GM21737 (cell line): ENCODE data around the gene ITM2C.

Source experiments
- ATAC-seq: cut with Tn5 transposase; IDR thresholded peaks from one replicate; pipeline ENCODE4 v1.9.1; 2021; ENCODE audit warnings: mild to moderate bottlenecking, moderate library complexity; ENCODE audit not compliant: unreplicated experiment

Gene ITM2C

DNA sequence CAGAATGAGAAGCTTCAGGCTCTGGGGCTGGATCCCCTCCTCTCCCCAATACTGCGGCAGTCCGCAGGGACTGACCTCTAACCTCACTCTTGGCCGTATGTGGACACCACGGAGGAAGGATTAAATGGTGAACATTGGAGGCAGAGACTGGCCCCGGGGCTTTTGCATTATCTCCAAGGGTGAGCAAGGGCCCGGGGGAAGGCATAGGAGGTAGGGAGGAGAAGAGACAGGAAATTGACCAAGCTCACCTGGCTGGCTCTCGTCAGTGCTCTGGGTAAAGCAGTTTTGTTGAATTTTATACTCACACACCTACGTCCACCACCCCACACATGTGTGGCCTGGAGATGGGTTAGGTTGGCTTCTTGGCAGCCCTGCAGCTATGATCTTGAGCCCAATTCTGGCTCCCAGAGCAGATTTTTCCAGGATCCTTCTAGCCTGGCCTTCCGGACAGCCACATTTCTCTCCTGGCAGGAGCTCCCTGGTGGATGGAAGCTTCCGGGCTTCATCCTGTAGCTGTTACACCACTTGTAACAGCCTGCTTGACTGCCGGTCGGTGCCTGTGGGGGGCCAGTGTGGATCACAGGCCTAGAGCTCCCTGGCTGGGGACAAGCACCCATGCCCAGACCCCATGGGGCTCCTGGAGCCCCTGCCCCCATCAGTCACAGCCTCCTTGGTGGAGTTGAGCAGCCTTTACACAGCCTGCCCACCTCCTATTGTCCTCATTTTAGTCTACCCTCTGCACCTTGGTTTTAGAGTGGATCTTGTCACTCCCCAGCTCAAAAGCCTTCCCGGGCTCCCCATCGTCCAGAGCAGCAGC, 7.6 kb downstream of the ITM2C start:
- no peak for ATAC-seq

GRCh38 chr2:230872968-230873660, 8.4 kb downstream of the ITM2C start:
- peak; percentile 54 for ATAC-seq

- peak; percentile 61 for ATAC-seq
Measured at GRCh38 chr2:230873661-230874401, 9.1 kb downstream of the ITM2C start.

DNA sequence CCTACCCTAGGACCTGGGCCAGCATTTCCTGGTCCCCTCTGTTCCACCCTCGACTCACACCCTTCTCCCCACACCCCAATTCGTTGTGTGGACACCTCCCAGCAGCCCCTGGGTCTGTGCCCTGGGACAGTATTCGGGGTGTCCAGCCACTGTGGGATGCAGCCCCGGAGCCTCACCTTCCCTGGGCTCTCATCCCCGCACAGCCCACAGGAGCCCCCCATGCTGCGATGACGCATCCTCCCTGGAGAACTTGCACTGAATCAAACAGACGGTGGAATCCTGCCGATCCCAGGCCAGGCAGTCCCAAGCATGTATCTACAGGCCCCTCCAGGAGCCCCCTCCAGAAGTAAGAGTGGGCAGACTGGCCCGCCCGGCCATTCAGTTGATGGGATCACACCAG, 9.7 kb downstream of the ITM2C start:
- ATAC-seq = no peak

GRCh38 chr2:230874876-230875275, 10.1 kb downstream of the ITM2C start:
- no peak for ATAC-seq

DNA sequence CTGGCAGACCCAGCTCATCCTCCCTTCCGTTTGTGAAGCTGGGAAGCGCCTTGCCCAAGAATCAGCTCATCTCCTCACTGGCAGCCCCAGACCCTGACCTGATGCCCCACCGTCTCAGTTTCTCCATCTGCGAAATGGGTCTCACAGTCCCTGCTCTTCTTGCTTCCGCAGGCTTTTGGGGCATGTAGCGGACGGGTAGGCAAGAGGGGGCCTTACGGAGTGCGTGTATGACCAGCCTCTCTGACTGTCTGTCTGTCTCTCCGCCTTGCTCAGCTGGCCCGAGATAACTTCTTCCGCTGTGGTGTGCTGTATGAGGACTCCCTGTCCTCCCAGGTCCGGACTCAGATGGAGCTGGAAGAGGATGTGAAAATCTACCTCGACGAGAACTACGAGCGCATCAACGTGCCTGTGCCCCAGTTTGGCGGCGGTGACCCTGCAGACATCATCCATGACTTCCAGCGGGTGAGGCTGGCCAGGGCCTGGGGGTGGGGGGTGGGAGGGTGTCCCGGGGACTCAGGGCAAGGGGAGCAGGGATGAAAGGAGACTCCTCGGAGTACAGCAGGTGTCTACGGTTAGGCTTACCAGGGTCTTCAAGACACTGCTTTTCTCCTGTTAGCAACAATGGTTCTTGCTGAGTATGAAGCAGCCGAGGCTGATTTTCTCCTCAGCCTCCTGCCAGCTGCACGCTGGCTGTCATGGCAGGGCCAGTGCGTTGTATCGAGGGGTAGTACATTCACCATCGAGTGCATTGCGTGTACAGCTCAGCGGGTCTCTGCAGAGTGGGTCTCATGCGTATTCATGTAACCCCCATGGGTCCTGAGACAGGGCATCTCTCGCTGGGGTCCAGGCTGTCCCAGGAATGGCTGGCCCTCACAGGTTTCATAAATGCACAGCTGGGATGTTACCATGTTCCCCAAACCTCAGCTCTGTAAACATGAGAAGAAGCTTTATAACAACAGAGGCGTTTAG, 10.9 kb downstream of the ITM2C start:
- ATAC-seq = no peak

DNA sequence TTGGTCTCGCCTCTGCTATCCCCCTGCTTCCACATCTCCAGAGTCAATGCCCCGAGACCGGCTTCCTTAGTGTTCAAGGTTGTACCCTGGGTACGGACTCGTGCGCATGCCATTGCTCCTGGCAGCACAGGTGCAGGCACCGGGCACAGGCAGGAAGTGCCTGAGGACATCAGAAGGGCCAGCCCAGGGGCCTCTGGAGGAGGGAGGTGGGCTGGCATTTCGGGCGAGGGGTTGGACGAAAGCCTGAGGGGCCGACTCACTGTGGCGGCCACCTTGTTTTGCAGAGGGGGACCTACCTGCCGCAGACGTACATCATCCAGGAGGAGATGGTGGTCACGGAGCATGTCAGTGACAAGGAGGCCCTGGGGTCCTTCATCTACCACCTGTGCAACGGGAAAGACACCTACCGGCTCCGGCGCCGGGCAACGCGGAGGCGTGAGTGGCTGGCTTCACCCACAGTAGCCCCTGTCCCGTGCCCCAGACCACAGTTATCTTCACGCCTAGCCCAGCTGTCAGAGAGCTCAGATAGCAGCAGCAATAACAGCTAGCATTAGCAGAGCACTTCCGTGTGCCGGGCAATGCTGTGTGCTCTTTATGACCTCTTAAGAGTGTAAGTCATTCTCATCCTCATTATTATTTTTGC, 12.5 kb downstream of the ITM2C start:
- ATAC-seq = no peak

- no peak for ATAC-seq
Measured at GRCh38 chr2:230877759-230878598, 13.2 kb downstream of the ITM2C start.

- no peak for ATAC-seq
Measured at GRCh38 chr2:230878599-230879188, 14.0 kb downstream of the ITM2C start.

GRCh38 chr2:230879271-230879882, 14.6 kb downstream of the ITM2C start:
- ATAC-seq = no peak

DNA sequence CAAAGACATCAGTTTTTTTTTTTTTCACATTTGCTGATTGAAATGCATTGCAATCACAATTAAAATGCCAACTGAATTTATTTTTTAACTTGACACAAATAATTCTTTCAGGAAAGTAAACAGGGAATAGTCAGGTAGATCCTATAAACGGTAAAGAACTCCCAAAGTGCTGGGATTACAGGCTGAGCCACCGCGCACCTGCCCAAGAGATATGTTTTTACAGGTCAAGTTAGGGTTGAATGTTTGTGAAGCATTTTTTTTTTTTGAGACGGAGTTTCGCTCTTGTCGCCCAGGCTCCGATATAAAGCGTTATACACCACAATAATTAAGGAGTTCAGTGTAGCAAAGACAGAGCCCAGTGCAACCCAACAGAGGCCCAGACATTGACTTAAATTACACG, 15.1 kb downstream of the ITM2C start:
- ATAC-seq = no peak

DNA sequence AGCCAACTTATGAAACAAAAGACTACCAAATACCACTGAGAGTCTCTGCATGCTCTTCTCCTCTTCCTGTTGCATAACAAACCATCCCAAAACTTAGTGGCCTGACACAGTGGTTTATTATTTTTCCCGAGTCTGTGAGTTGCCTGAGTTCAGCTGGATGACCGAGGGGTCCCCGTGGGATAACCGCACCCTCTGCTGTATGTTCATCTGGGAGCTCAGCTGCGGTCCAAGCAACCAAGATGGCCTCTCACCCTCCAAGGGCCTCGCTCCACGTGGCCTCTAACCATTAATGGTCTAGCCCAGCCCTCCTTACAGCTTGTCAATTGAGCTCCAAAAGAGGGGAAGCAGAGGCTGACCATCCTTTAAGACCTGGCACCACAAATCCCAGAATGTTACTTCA, 17.1 kb downstream of the ITM2C start:
- ATAC-seq = no peak

DNA sequence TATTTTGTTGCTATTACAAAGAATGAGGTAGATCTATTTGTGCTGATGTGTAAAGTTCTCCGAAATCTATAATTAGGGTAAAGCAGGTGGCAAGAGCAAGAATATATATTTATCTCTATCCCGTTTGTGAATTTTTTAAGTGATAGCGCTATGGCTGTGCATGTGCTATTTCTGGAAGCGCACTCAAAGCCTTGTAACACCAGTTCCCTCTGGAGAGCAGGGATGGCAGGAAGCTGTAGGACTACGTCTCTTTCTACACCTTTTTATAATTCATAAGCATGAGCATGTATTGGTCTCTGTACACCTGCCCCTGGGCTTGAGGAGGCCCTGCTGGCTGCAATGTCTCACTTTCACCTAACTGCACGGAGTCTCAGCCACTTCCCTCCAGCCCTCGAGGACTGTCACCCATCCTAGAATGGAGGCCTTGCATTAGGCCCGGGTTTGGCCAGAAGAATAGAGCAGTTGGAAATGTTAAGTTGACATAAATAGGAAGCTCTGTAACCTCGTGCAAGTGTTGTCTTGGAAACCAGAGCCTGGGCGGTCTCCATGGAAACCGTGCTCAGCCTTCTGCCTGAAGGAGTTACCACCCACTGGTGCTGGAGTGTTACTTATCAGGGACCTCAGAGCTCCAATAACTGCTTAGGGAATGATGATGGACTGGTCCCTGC, 20.9 kb downstream of the ITM2C start:
- no peak for ATAC-seq

DNA sequence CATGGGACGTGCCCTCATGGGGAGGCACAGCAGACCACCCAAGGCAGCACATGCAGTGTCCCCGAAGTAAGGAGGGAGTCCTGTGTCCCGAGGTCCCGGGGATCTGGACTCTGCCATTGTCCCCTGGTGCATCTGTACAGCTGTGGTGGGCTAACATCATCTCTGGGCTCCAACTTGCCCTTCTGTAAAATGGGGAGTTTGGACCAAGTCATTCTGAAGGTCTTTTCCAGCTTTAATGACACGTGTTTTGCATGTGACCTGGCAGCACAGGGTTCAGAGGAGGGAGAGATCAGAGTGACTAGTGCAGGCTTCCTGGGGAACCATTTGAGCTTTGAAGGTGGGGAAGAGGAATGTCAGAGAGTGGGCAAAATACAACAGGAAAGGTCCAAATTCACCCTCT, 21.5 kb downstream of the ITM2C start:
- ATAC-seq = no peak

GRCh38 chr2:230886671-230887071, 21.9 kb downstream of the ITM2C start:
- ATAC-seq = no peak

DNA sequence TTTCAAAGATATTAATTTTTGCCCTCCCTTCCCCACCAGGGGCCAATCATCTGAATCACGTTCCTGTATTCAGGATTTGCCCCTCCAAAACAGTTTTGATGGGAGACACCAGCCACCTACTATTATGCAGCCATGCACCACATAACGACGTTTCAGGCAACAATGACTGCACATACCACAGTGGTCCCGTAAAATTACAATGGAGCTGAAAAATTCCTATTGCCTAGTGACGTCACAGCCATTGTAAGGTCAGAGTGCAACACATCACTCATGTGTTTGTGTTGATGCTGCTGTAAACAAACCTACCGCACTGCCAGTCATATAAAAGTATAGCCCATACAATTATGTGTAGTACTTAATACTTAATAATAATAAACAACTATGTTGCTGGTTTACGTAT, 22.6 kb downstream of the ITM2C start:
- ATAC-seq = no peak

DNA sequence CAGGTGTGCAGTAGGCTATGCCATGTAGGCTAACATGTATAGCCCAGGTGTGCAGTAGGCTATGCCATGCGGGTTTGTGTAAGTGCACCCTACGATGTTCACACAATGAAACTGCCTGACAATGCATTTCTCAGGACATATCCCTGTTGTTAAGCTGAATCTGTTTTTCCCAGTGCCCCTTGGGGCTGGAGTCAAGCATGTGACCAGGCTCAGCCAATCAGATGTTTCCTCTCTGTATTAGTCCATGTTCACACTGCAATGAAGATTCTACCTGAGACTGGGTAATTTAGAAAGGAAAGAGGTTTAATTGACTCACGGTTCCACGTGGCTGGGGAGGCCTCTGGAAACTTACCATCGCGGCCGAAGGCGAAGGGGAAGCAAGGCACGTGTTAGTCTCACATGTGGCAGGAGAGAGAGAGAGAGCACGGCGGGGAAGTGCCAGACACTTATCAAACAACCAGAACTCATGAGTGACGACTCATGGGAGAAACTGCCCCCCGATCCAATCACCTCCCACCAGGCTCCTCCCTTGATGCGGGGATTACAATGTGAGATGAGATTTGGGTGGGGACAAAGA, 24.2 kb downstream of the ITM2C start:
- no peak for ATAC-seq
